NCI-H748 (cell line): ENCODE data around the gene SENP1.
A peak's percentile ranks its signal among the peaks of the same experiment; 100 is the strongest.
"Not testable (repeated sequence)": the region's sequence is repeated elsewhere in the genome, so short reads cannot be mapped to it uniquely, and the experiment has no call there.

Experiments
- DNase-seq: peaks from one replicate; lab custom pipeline; 2025; ENCODE audit not compliant: unreplicated experiment; lab: John Stamatoyannopoulos, UW

SENP1 gene

GRCh38 chr12:48115957-48116356, 10.1 kb upstream of the SENP1 start:
- DNase-seq = no peak

DNA sequence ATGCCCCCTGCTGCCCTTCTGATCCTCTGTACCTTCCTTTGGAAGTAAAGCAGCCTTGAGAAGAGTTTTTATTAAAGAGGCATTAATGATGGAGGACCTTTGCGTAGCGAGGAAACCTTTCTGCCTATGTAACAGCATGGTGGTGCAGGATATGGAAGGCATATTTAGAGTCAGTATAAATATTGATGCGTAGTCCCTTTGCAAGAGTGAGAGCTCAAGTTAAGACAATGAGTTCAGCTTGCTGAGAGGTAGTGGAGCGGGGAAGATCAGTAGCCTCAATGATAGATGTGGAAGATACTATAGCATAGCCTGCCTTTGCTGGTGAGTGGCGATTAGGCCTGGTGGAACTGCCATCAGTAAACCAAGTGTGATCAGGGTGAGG, 5.4 kb upstream of the SENP1 start:
- not testable (repeated sequence) for DNase-seq

GRCh38 chr12:48110691-48111311, 4.9 kb upstream of the SENP1 start:
- no peak for DNase-seq

DNA sequence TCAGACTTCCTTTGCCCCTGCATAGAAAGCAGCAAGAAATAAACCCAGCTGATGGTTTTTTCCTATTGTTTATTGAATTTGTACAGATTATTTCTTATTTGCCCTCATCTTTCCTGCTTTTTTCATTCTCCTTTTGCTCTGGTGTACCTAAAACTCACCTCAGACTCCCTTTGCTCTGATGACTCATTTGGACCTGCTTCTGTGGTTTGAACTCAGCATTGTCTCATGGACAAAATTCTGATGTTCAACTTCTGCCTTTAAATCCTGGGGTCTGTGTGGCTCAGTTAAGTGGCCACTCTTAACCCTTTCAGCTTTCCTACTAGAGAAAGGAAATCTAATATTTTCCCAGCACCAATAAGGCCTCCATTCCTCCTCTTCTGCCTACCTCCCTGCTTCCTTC, 3.5 kb upstream of the SENP1 start:
- no peak for DNase-seq

DNA sequence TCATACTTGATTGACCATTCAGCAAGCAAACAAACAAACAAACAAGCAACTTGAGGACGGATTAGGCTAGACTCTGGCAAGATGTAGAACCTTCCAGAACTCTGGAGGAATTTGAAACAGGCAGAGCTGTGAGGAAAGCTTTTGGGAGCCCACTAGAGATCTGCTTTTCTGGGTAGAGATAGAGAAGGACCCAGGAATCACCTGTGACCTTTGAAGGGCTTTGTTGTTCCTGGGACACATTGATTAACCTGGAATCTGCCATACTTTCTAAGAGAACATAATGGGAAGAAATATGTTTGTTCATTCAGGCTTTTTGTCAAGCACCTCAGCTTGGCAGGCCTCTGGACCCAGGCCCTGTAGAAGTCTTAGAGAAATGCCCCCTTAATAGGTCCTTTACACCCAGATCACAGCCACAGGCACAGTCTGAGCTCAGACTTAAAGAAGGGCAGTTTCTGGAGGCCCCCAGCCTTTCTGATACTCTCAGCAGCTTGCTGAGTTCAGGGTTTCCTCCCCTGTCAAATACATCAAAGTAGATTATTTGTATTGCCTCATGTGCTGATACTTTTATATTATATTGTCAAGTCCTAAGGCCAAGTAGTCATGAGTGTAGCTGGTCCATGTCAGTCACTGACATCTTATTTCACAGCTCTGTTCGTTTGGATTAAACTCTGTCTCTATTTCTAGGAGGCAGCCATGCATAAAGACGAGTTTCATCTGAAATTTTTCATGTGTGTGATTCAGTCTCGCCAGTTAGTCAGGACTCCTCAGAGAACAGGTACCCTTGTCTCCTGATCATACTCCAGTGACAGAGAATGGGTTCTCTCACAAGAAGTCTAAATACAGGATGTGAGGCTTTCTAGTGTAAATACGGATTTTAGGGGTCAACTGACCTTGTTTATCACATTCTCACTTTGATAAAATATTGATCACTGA, 1.1 kb upstream of the SENP1 start:
- DNase-seq = no peak

GRCh38 chr12:48105321-48105866, 485 bp downstream of the SENP1 start:
- DNase-seq = peak; percentile 60

DNA sequence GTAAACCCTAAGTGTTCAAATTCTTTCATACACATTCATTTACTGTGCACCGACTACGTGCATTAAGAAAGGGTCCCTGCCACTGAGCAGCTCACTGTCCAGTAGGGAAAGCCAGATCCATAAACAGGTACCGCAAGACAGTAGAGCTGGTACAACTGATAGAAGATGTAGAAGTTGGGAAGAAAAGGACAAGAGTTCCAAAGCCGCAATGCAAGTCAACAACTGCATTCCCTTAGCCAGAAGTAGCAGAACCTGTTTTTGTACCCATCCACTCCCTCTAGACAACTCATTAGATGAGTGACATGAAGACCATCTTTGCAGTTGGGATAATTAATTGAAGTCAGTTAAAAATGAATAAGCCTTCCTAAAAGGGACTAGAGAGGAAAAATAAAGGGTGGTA, 1.3 kb downstream of the SENP1 start:
- DNase-seq = peak; percentile 22

- DNase-seq = no peak
Measured at GRCh38 chr12:48092611-48093010, 13.3 kb downstream of the SENP1 start.

- DNase-seq = no peak
Measured at GRCh38 chr12:48086327-48086726, 19.6 kb downstream of the SENP1 start.

- no peak for DNase-seq
Measured at GRCh38 chr12:48084841-48085460, 20.9 kb downstream of the SENP1 start.

DNA sequence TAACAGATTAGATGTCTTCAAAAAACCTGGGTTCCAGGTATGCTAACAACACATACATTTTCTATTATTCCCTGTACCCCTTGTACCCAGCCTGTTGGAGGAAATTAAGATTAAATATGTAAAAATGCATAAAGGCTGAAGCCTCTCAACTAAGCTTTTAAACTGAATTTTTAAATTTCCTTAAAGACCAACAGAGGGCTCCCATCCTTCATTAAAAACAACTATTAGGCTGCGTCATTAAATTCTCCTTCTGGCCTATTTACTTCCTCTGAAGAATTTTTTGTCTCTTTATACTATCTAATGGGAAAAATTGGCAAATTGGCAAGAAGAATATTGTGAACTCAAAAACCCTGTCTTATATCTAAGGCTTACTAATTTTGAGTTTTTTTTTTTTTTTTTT, 21.8 kb downstream of the SENP1 start:
- DNase-seq = no peak

DNA sequence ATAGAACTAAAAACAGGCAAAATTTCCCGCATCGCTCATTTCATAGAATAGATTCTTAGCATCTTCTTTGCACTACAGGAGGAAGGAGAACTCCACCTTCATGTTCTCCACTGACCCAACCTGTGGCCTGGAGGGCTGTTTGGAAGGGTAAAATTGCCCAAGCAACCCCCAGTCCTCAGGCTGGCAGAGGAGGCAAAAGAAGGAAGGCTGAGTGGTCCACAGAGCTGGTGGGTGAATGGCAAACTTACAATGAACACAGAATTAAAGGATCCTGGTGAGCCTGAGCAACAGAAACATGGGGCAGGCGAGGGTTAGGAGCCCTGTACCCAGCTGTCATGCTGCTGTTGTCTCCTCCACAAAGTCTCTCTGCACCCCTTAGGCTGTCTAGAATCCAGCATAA, 25.1 kb downstream of the SENP1 start:
- DNase-seq = no peak

DNA sequence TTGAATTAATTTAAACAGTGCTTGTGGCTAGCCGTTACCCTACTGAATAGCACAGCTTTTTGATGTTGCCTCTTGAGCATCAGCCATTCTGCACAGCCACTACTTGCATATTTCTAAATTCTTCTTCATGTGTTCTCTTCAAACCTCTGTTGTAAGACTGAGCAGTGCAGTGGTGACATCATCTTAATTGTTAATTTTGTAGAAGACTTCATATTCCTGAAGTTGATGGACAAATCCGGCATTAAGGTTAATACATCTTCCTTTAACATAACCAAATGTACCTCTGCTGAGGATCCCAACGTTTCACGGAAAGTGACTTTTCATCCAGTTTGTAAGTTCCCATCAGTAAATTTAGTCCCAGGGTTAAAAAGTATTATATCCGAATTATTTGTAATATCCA, 25.6 kb downstream of the SENP1 start:
- no peak for DNase-seq

DNA sequence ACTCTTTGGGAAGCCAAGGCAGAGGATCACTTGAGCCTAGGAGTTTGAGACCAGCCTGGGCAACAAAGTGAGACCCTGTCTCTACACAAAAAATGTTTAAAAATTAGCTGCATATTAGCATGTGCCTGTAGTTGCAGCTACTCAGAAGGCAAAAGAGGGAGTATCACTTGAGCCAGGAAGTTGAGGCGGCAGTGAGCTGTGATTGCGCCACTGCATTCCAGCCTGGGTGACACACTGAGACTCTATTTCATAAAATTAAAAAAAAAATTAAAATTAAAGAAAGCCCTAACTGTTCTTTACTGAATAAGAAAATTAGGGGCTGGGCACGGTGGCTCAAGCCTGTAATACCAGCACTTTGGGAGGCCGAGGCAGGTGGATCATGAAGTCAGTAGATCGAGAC, 27.0 kb downstream of the SENP1 start:
- DNase-seq = no peak

- DNase-seq = no peak
Measured at GRCh38 chr12:48077111-48077510, 28.8 kb downstream of the SENP1 start.

GRCh38 chr12:48075832-48076231, 30.0 kb downstream of the SENP1 start:
- DNase-seq = no peak

GRCh38 chr12:48074266-48074665, 31.6 kb downstream of the SENP1 start:
- DNase-seq = no peak

DNA sequence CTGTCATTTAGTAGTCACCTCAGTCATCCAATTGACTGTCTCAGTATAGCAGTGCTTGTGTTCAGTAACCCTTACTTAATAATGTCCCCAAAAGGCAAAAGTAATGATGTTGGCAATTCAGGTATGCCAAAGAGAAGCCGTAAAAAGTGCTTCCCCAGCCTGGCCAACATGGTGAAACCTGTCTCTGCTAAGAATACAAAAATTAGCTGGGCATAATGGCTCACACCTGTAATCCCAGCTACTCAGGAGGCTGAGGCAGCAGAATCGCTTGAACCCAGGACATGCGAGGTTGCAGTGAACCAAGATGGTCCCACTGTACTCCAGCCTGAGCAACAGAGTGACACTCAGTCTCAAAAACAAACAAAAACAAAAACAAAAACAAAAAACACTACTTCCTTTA, 33.6 kb downstream of the SENP1 start:
- no peak for DNase-seq

DNA sequence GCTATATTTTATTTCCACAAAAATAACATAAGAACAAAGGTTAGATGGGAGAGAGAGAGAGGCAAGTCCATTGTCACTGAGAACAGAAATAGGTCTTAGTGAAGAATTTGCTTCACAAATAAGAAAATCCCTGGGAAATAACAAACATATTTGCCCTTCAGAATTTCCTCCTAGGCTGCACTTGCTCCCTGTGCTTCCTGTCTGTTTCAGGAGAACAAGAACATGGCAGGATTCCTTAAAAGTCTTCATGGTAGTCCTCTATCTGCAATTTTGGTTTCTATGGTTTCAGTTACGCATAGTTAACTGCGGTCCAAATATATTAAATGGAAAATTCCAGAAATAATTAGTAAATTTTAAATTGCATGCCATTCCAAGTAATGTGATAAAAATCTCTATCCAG, 34.1 kb downstream of the SENP1 start:
- no peak for DNase-seq

- no peak for DNase-seq
Measured at GRCh38 chr12:48070731-48071130, 35.1 kb downstream of the SENP1 start.

DNA sequence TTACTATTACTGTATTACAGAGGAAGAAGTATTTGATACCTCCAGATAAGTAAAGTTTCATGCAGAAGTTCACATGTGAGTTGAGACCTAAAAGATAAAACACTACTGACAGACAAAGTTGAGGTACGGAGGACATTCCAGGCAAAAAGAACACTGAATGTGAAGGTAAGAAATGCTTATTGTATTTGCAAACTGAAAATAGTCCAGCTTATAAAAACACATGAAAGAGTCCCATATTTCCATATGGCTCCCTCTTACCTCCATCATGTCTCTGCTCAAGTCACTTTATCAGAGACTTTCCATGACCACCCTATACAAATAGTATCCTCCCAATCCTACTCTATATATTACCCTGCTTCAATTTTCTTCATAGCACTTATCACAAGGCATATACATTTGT, 35.8 kb downstream of the SENP1 start:
- DNase-seq = no peak

- DNase-seq = no peak
Measured at GRCh38 chr12:48069241-48069640, 36.6 kb downstream of the SENP1 start.
